B cell (primary cell): Measurements from ENCODE around the gene EVA1A. TPM values are rescaled to one million over a fixed set of nuclear protein-coding genes. Genes with fewer than 3 reads are reported as not detected.

ENCODE experiments used
- ATAC-seq: fragments of 200-7000 bp; cut with Tn5 transposase; one replicate; pipeline ENCODE4 v1.10.0; 2021; ENCODE audit warnings: low read depth, mild to moderate bottlenecking, moderate number of reproducible peaks, moderate library complexity
- CTCF ChIA-PET: fragments of 350-600 bp; sonication (Branson Sonifier 250); formaldehyde crosslinking; loops from one replicate; lab custom pipeline; 2021; ENCODE audit warnings: antibody characterized with exemption, inconsistent platforms; lab: Charles Lee
- POLR2A ChIA-PET: fragments of 350-600 bp; sonication (Branson Sonifier 250); formaldehyde crosslinking; loops from one replicate; lab custom pipeline; 2021; ENCODE audit warnings: antibody characterized with exemption; lab: Charles Lee
- DNase-seq: peaks from one replicate; pipeline ENCODE4 v3.0.0; 2013
- H2AFZ ChIP-seq: 2 replicates; pipeline ENCODE4 v1.6.1; 2012; ENCODE audit warnings: mild to moderate bottlenecking, low read depth, low read length; ENCODE audit not compliant: insufficient read depth, poor library complexity, severe bottlenecking
- H3K27ac ChIP-seq, 2 donors: 1 replicate in 1 of 2; 2 replicates in 1 of 2; pipeline ENCODE4 v1.5.1; 2012 to 2013; ENCODE audit warnings: low read length in 2 of 2, mild to moderate bottlenecking in 2 of 2, moderate library complexity in 1 of 2
- H3K27me3 ChIP-seq, 4 experiments: fragments of 200-600 bp in 1 of 4; sonication (generic) in 1 of 4; replicated peaks in 1 of 4; 1 replicate in 2 of 4; 2 replicates in 2 of 4; pipeline versions ENCODE4 v1.6.1 to v1.7.0; 2013 to 2016; ENCODE audit warnings: low read length in 3 of 4, mild to moderate bottlenecking in 2 of 4, mixed read lengths in 1 of 4, moderate library complexity in 1 of 4; ENCODE audit not compliant: insufficient read depth in 4 of 4, control insufficient read depth in 3 of 4; ENCODE audit errors: control extremely low read depth in 1 of 4
- H3K36me3 ChIP-seq, 2 experiments: replicated peaks in 1 of 2; 1 replicate in 1 of 2; 2 replicates in 1 of 2; pipeline versions ENCODE4 v1.6.1 to v1.7.1; 2013; ENCODE audit warnings: low read length in 1 of 2; ENCODE audit not compliant: insufficient read depth in 2 of 2, control insufficient read depth in 1 of 2; ENCODE audit errors: control extremely low read depth in 1 of 2, extremely low read depth in 1 of 2
- H3K4me1 ChIP-seq, 2 donors: fragments of 200-600 bp in 1 of 2; sonication (generic) in 1 of 2; 1 replicate in 1 of 2; 2 replicates in 1 of 2; pipeline versions ENCODE4 v1.5.1 to v1.6.1; 2013 to 2017; ENCODE audit warnings: low read length in 2 of 2; ENCODE audit not compliant: control insufficient read depth in 2 of 2, insufficient read depth in 2 of 2
- H3K4me2 ChIP-seq: replicated peaks from 2 replicates; pipeline ENCODE3; 2012; ENCODE audit warnings: mild to moderate bottlenecking, low read depth, low read length; ENCODE audit not compliant: poor library complexity, severe bottlenecking
- H3K4me3 ChIP-seq, 5 experiments: fragments of 200-600 bp in 1 of 5; sonication (generic) in 1 of 5; 1 replicate in 3 of 5; 2 replicates in 2 of 5; pipeline versions ENCODE4 v1.5.1 to v1.7.0; 2011 to 2016; ENCODE audit warnings: low read length in 4 of 5, mild to moderate bottlenecking in 4 of 5, low read depth in 2 of 5, control low read depth in 1 of 5, moderate library complexity in 1 of 5; ENCODE audit not compliant: insufficient read depth in 1 of 5; ENCODE audit errors: control extremely low read depth in 1 of 5, extremely low read depth in 1 of 5
- H3K79me2 ChIP-seq: fragments of 200-600 bp; sonication (generic); one replicate; pipeline ENCODE4 v1.6.0; 2016; ENCODE audit warnings: low read length; ENCODE audit not compliant: control insufficient read depth, insufficient read depth
- H3K9ac ChIP-seq: fragments of 200-600 bp; sonication (generic); 2 replicates; pipeline ENCODE4 v1.6.1; 2017; ENCODE audit warnings: mild to moderate bottlenecking, low read length, moderate library complexity
- H3K9me3 ChIP-seq, 3 donors: one replicate each; pipeline versions ENCODE4 v1.6.1 to v1.7.1; 2013; ENCODE audit warnings: low read length in 2 of 3; ENCODE audit not compliant: control insufficient read depth in 2 of 3, insufficient read depth in 1 of 3; ENCODE audit errors: control extremely low read depth in 1 of 3
- H4K20me1 ChIP-seq: 2 replicates; pipeline ENCODE4 v1.6.0; 2012; ENCODE audit warnings: mild to moderate bottlenecking, low read length; ENCODE audit not compliant: insufficient read depth, control insufficient read depth, poor library complexity, severe bottlenecking
- H3K27ac Mint-ChIP-seq: one replicate; pipeline ENCODE4 v1.8.0; 2021; ENCODE audit warnings: mixed read lengths
- H3K27me3 Mint-ChIP-seq: one replicate; pipeline ENCODE4 v1.8.0; 2021; ENCODE audit warnings: mixed read lengths
- H3K4me1 Mint-ChIP-seq: one replicate; pipeline ENCODE4 v1.8.0; 2021; ENCODE audit warnings: mixed read lengths
- H3K4me3 Mint-ChIP-seq: one replicate; pipeline ENCODE4 v1.8.0; 2021; ENCODE audit warnings: mixed read lengths
- H3K9me3 Mint-ChIP-seq: one replicate; pipeline ENCODE4 v1.8.0; 2022; ENCODE audit warnings: mixed read lengths; ENCODE audit not compliant: insufficient read depth
- CTCF ChIP-seq: fragments of 200-600 bp; IDR thresholded peaks from one replicate; pipeline ENCODE4 v1.8.0; 2022; ENCODE audit warnings: antibody characterized with exemption, mild to moderate bottlenecking
- EZH2 ChIP-seq: IDR thresholded peaks from 2 replicates; pipeline ENCODE4 v1.6.1; 2012; ENCODE audit warnings: borderline replicate concordance, low read depth, mild to moderate bottlenecking, moderate library complexity, low read length; ENCODE audit not compliant: insufficient read depth, poor library complexity, severe bottlenecking
- WGBS: methylation state at CpG from one replicate; pipeline ENCODE4 v1.1.5; 2013; ENCODE audit warnings: missing lambda C conversion rate; ENCODE audit not compliant: insufficient coverage; 5-methylcytosine and 5-hydroxymethylcytosine counted together
- intact Hi-C: fragments of 100-400 bp; cut with micrococcal nuclease; formaldehyde crosslinking; loops from one replicate; pipeline ENCODE4 v1.10.0; 2022
- polyA plus RNA-seq: library from polyadenylated mRNA; depleted of rRNA; stranded (reverse); fragments of >200 nt; gene quantifications from 2 replicates; pipeline ENCODE4 v1.2.3, GENCODE V29; 2012
- total RNA-seq, 2 donors: library from RNA; stranded (reverse); fragments of 120-200 nt in 1 of 2; gene quantifications; 1 replicate in 1 of 2; 2 replicates in 1 of 2; pipeline versions ENCODE4 v1.2.3 to v1.2.4, GENCODE V29; 2013 to 2022

The EVA1A gene
- total and polyA plus RNA-seq, 2 donors (not counting 1 experiment from before 2014, with no cell fraction given) = not detected

GRCh38 chr2:75519843-75520242, 40.9 kb downstream of the EVA1A start:
- ChIA-PET POLR2A (no interaction called here), CTCF (interaction anchor here (1.1 kb wide), 1 partner anchor 11 kb away, joined by 3 read pairs; no protein-coding TSS in a partner anchor)
- Mint-ChIP-seq H3K27me3 (peaks cover 12% of the 10 kb centered on the region), H3K27ac (no peak overlapping the region), H3K4me3 (no peak overlapping the region), H3K4me1 (no peaks in the 10 kb centered on the region), H3K9me3 (no peaks in the 10 kb centered on the region)
- ATAC-seq = no peak
- TF ChIP-seq CTCF = no peak
- no peak for TF ChIP-seq EZH2
- DNase-seq = no peak
- Histone ChIP-seq H2AFZ (no peak overlapping the region), H3K9ac (no peak overlapping the region), H3K36me3 (no peaks in the 10 kb centered on the region), H4K20me1 (no peaks in the 10 kb centered on the region), H3K9me3 (no peaks in the 10 kb centered on the region), H3K4me2 (no peak overlapping the region), H3K27me3 (peaks cover 0 to 3% (median 1%) of the 10 kb centered on the region in 4 experiments), H3K4me3 (no peak overlapping the region), H3K4me1 (no peaks in the 10 kb centered on the region), H3K79me2 (no peaks in the 10 kb centered on the region), H3K27ac (no peak overlapping the region)
- intact Hi-C loops = no loop called here

GRCh38 chr2:75518638-75519465, 41.9 kb downstream of the EVA1A start:
- H3K27me3 Mint-ChIP-seq = peaks cover 12% of the 10 kb centered on the region
- TF ChIP-seq EZH2 = no peak
- no peak for TF ChIP-seq CTCF
- Histone ChIP-seq H3K9ac (no peak overlapping the region), H3K9me3 (no peaks in the 10 kb centered on the region), H2AFZ (no peak overlapping the region), H3K4me3 (no peak overlapping the region), H4K20me1 (no peaks in the 10 kb centered on the region), H3K79me2 (no peaks in the 10 kb centered on the region), H3K4me2 (no peak overlapping the region), H3K4me1 (no peaks in the 10 kb centered on the region), H3K36me3 (no peaks in the 10 kb centered on the region), H3K27me3 (peaks cover 0 to 3% (median under 1%) of the 10 kb centered on the region in 4 experiments), H3K27ac (no peak overlapping the region)
- WGBS = 78% methylated on average over 8 of the region's 10 CpGs
- no peak overlapping the region for H3K27ac Mint-ChIP-seq
- intact Hi-C loops = no loop called here
- no peak for DNase-seq
- H3K4me3 Mint-ChIP-seq = no peak overlapping the region
- ChIA-PET POLR2A (no interaction called here), CTCF (no interaction called here)
- no peaks in the 10 kb centered on the region for H3K9me3 Mint-ChIP-seq
- H3K4me1 Mint-ChIP-seq = no peaks in the 10 kb centered on the region
- ATAC-seq = no peak
